ENCODE measurements around the gene PGD.

- TF ChIP-seq CTCF (IDR thresholded peaks at IDR 0.05) (no peak), POLR2A (IDR thresholded peaks at IDR 0.05) (no peak)
Observed at GRCh38 chr1:10429868-10430215, 31.0 kb downstream of the PGD start.

Data from lower leg skin (tissue), 3 donors.